K562 (cell line): ENCODE results near the gene ARHGEF10L. TPM values are rescaled to one million over a fixed set of nuclear protein-coding genes. Genes with fewer than 3 reads are reported as not detected.

Experiments used
- ATAC-seq: fragments of 200-7000 bp; cut with Tn5 transposase; 3 replicates; pipeline ENCODE4 v1.9.1; 2020; ENCODE audit warnings: moderate library complexity
- BruUV-seq: library from RNA; stranded (reverse); fragments of 400-500 nt; replicated peaks from 2 replicates; lab custom pipeline; 2021; lab: Mats Ljungman, UMichigan
- CTCF ChIA-PET: fragments of 300-600 bp; formaldehyde crosslinking; extraction: SDS; loops from one replicate; lab custom pipeline; 2021; ENCODE audit warnings: low intra/inter-chr PET ratio; lab: Yijun Ruan, JAX
- POLR2A ChIA-PET: fragments of 300-600, 350-650 bp; sonication (Branson Sonifier 250); formaldehyde crosslinking; extraction: SDS; loops from one replicate; lab custom pipeline; 2021; ENCODE audit warnings: antibody characterized with exemption, inconsistent platforms; lab: Yijun Ruan, JAX
- DNase-seq, 4 experiments: peaks; one replicate each; pipeline versions ENCODE4 v3.0.0 to v3.0.0-alpha.2; 2011 to 2018; ENCODE audit warnings: low spot score in 3 of 4, mixed read lengths in 3 of 4; ENCODE audit errors: extremely low read depth in 1 of 4
- FAIRE-seq: peaks from 2 replicates; lab custom pipeline; 2011; peaks lifted over from hg19 to GRCh38; lab: Jason Lieb, UNC
- H2AFZ ChIP-seq: 2 replicates; pipeline ENCODE4 v1.6.0; 2011; ENCODE audit warnings: low read depth, low read length, control low read depth, inconsistent platforms
- H3K27ac ChIP-seq: fragments of 200-600 bp; 3 replicates; pipeline ENCODE4 v1.8.0; 2011; ENCODE audit warnings: low read depth, mild to moderate bottlenecking, control low read depth, inconsistent platforms, low read length, moderate library complexity, mixed read lengths; ENCODE audit errors: extremely low read depth
- H3K27me3 ChIP-seq, 2 experiments: fragments of 300-600 bp in 1 of 2; 2 replicates in 1 of 2; 3 replicates in 1 of 2; pipeline versions ENCODE4 v1.6.0 to v1.8.0; 2011; ENCODE audit warnings: inconsistent platforms in 2 of 2, low read length in 2 of 2, mild to moderate bottlenecking in 1 of 2, mixed read lengths in 1 of 2, moderate library complexity in 1 of 2; ENCODE audit not compliant: control insufficient read depth in 2 of 2, insufficient read depth in 2 of 2
- H3K36me3 ChIP-seq: fragments of 300-600 bp; 3 replicates; pipeline ENCODE4 v1.8.0; 2011; ENCODE audit warnings: mild to moderate bottlenecking, low read length, inconsistent platforms; ENCODE audit not compliant: control insufficient read depth, insufficient read depth
- H3K4me1 ChIP-seq, 2 experiments: fragments of 200-600 bp in 1 of 2; replicated peaks in 1 of 2; 2 replicates in 1 of 2; 3 replicates in 1 of 2; pipeline versions ENCODE4 v1.5.1 to v1.8.0; 2011; ENCODE audit warnings: inconsistent platforms in 2 of 2, low read length in 2 of 2, mild to moderate bottlenecking in 1 of 2, mixed read lengths in 1 of 2, moderate library complexity in 1 of 2; ENCODE audit not compliant: control insufficient read depth in 2 of 2, insufficient read depth in 2 of 2
- H3K4me2 ChIP-seq: 2 replicates; pipeline ENCODE4 v1.6.1; 2011; ENCODE audit warnings: low read length, control low read depth, inconsistent platforms, mixed read lengths; ENCODE audit not compliant: insufficient read depth
- H3K4me3 ChIP-seq: fragments of 200-600 bp; sonication (generic), shearing (Covaris generic); 2 replicates; pipeline ENCODE4 v1.5.1; 2016; ENCODE audit warnings: control low read depth, inconsistent platforms
- H3K79me2 ChIP-seq: fragments of 200-600 bp; 3 replicates; pipeline ENCODE4 v1.8.0; 2011; ENCODE audit warnings: low read length, inconsistent platforms; ENCODE audit not compliant: control insufficient read depth, insufficient read depth
- H3K9ac ChIP-seq, 2 experiments: 2 replicates each; pipeline versions ENCODE4 v1.6.0 to v1.6.1; 2011; ENCODE audit warnings: low read depth in 2 of 2, low read length in 2 of 2, control low read depth in 1 of 2, inconsistent platforms in 1 of 2, mild to moderate bottlenecking in 1 of 2, mixed read lengths in 1 of 2; ENCODE audit not compliant: insufficient read depth in 1 of 2
- H3K9me1 ChIP-seq: one replicate; pipeline ENCODE4 v1.6.0; 2011; ENCODE audit warnings: inconsistent platforms, mild to moderate bottlenecking, low read length, moderate library complexity; ENCODE audit not compliant: control insufficient read depth, insufficient read depth
- H3K9me3 ChIP-seq: replicated peaks from 2 replicates; pipeline ENCODE4 v1.5.1; 2011; ENCODE audit warnings: low read depth, low read length, inconsistent platforms; ENCODE audit not compliant: control insufficient read depth, insufficient read depth
- H4K20me1 ChIP-seq: replicated peaks from 2 replicates; pipeline ENCODE4 v1.6.1; 2011; ENCODE audit warnings: low read length, inconsistent platforms, mixed read lengths; ENCODE audit not compliant: control insufficient read depth, insufficient read depth
- AFF4 ChIP-seq: sonication (generic); formaldehyde crosslinking; IDR thresholded peaks from 2 replicates; pipeline ENCODE4 v1.8.0; 2023; ENCODE audit warnings: mild to moderate bottlenecking, missing genetic modification reagents
- ELF1 ChIP-seq: fragments of 200-800 bp; sonication (Bioruptor generic); IDR thresholded peaks from 2 replicates; pipeline ENCODE4 v1.6.1; 2016; ENCODE audit warnings: missing genetic modification characterization, missing compliant biosample characterization
- GTF2E2 ChIP-seq: fragments of 200-800 bp; sonication (Bioruptor generic); IDR thresholded peaks from 2 replicates; pipeline ENCODE4 v1.6.1; 2016; ENCODE audit warnings: missing genetic modification characterization, missing compliant biosample characterization
- HSF4 ChIP-seq: fragments of 250-450 bp; sonication (Bioruptor Pico); IDR thresholded peaks from 2 replicates; pipeline ENCODE4 v2.1.2; 2022; ENCODE audit warnings: mild to moderate bottlenecking, moderate library complexity, borderline replicate concordance
- RB1 ChIP-seq: fragments of 450-650 bp; IDR thresholded peaks from 2 replicates; pipeline ENCODE4 v1.6.1; 2017; ENCODE audit warnings: low read depth, mild to moderate bottlenecking
- SIRT6 ChIP-seq: IDR thresholded peaks from one replicate; pipeline ENCODE4 v1.6.1; 2012; ENCODE audit warnings: low read depth, mild to moderate bottlenecking, control low read depth, inconsistent platforms, low read length, moderate library complexity
- SNRNP70 ChIP-seq: fragments of 200-400 bp; formaldehyde crosslinking; optimal IDR thresholded peaks from 2 replicates; pipeline ENCODE3; 2017; ENCODE audit warnings: low read depth, low read length
- ZNF263 ChIP-seq: sonication (generic); formaldehyde crosslinking; IDR thresholded peaks from 2 replicates; pipeline ENCODE4 v1.8.0; 2022; ENCODE audit warnings: mild to moderate bottlenecking, missing genetic modification reagents, borderline replicate concordance
- ZNF431 ChIP-seq: sonication (generic); formaldehyde crosslinking; IDR thresholded peaks from 2 replicates; pipeline ENCODE4 v1.8.0; 2022; ENCODE audit warnings: mild to moderate bottlenecking, missing genetic modification reagents
- ZNF644 ChIP-seq: fragments of 200-800 bp; sonication (Bioruptor generic); IDR thresholded peaks from 2 replicates; pipeline ENCODE4 v1.6.1; 2016; ENCODE audit warnings: low read depth, missing genetic modification characterization, missing compliant biosample characterization
- ZNF830 ChIP-seq: fragments of 250-450 bp; sonication (Bioruptor Pico); IDR thresholded peaks from 2 replicates; pipeline ENCODE4 v1.5.0; 2021; ENCODE audit warnings: mild to moderate bottlenecking
- WGBS: fragments of 100-300 bp; shearing (Covaris generic); methylation state at CpG from one replicate; pipeline ENCODE4 v1.1.6; 2016; ENCODE audit warnings: low coverage, mixed read lengths; ENCODE audit not compliant: insufficient coverage; ENCODE audit errors: missing lambda C conversion rate; 5-methylcytosine and 5-hydroxymethylcytosine counted together
- in situ Hi-C: fragments of 300-500 bp; cut with MboI; formaldehyde crosslinking; loops from 4 replicates; pipeline ENCODE4 v1.15.0; 2018; ENCODE audit warnings: inconsistent platforms, mixed read lengths
- intact Hi-C: fragments of 100-400 bp; cut with micrococcal nuclease; formaldehyde crosslinking; loops from 2 replicates; pipeline ENCODE4 v1.14.2; 2022
- polyA plus RNA-seq, 8 experiments: library from polyadenylated mRNA; depleted of rRNA in 4 of 8; stranded (reverse) in 5 of 8; unstranded in 3 of 8; fragments of >200 nt; fragmentation: Nextera tagmentation in 2 of 8; fragmentation: Illumina TruSeq in 1 of 8; extraction: Ambion mirVana in 2 of 8; extraction: Trizol in 1 of 8; gene quantifications; 2 replicates each; pipeline versions ENCODE4 v1.2.1 to v1.2.3, GENCODE V29; 2011 to 2014; ENCODE audit warnings: inconsistent platforms in 1 of 8, missing spikeins in 1 of 8
- total RNA-seq, 7 experiments: library from RNA; depleted of rRNA in 6 of 7; stranded (reverse); fragments of >200 nt in 6 of 7; fragmentation: Illumina TruSeq in 2 of 7; extraction: Trizol in 2 of 7; gene quantifications; 2 replicates each; pipeline versions ENCODE4 v1.2.1 to v1.2.3, GENCODE V29; 2011 to 2021; ENCODE audit warnings: low replicate concordance in 1 of 7
- TF ChIP-seq, protein P1 (sequence below): fragments of 450-650 bp; formaldehyde crosslinking; IDR thresholded peaks from 2 replicates; pipeline ENCODE4 v1.4.0; 2020; ENCODE audit warnings: mild to moderate bottlenecking

The ARHGEF10L gene
- total and polyA plus RNA-seq, 9 of the 15 experiments (the other 6 are each of a cell fraction or from before 2014, with no cell fraction given) = 0.09 to 0.13 TPM; not detected in 7

DNA sequence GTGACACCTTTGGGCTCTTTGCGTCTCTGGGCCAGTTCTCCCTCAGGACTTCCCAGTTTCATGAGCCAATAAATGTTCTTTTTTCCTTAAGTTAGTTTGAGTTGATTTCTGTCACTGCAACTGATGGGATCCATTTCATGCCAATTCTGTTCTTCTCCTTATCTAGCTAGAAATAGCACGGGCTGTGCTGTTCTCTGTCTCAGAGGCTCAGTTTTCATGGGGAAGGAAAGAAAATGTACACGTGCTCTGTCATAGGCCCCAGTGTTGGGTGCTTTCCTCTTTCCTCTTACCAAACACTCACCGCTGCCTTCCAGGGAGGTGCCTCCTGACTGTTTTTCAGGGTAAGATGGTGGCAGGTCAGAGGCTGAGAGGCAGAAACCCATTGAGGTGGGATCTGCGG lies 172.4 kb downstream of the ARHGEF10L start (continued):
- no peak for TF ChIP-seq ZNF830 (CRISPR knock-in tag)
- TF ChIP-seq, all 486 proteins: peak for 0

GRCh38 chr1:17713993-17714392 lies 174.5 kb downstream of the ARHGEF10L start:
- FAIRE-seq (no peak), ATAC-seq (no peak), DNase-seq (no peak)
- no peak overlapping the region for H3K4me2 ChIP-seq
- WGBS = 1% methylated on average over 5 of the region's 5 CpGs
- no peaks in the 10 kb centered on the region for H3K4me1 ChIP-seq
- no peaks in the 10 kb centered on the region for H3K36me3 ChIP-seq
- ChIA-PET CTCF (no interaction called here), POLR2A (interaction anchor here (0.6 to 1.6 kb wide), 3 partner anchors 11 to 24 kb away, joined by 3 to 6 read pairs (median 4); no protein-coding TSS in a partner anchor)
- H3K27me3 ChIP-seq = peaks cover 13 to 44% of the 10 kb centered on the region in 2 experiments; a peak in 3 of 5 replicates
- no peak overlapping the region for H3K4me3 ChIP-seq
- no peaks in the 10 kb centered on the region for H3K9me1 ChIP-seq
- no peak overlapping the region for H3K9ac ChIP-seq
- no peak overlapping the region for H3K27ac ChIP-seq
- in situ Hi-C loops = no loop called here
- no peaks in the 10 kb centered on the region for H3K9me3 ChIP-seq
- intact Hi-C loops = no loop called here
- no TSS peak for BruUV-seq
- H4K20me1 ChIP-seq = peaks cover 3% of the 10 kb centered on the region; the same call in 1 of the 2 replicates
- no peak for TF ChIP-seq ZNF644 (tag)
- TF ChIP-seq AFF4 (CRISPR knock-in tag) = no peak
- no peak for TF ChIP-seq ZNF431
- TF ChIP-seq RB1 = no peak
- TF ChIP-seq, protein P1, sequence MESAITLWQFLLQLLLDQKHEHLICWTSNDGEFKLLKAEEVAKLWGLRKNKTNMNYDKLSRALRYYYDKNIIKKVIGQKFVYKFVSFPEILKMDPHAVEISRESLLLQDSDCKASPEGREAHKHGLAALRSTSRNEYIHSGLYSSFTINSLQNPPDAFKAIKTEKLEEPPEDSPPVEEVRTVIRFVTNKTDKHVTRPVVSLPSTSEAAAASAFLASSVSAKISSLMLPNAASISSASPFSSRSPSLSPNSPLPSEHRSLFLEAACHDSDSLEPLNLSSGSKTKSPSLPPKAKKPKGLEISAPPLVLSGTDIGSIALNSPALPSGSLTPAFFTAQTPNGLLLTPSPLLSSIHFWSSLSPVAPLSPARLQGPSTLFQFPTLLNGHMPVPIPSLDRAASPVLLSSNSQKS (CRISPR knock-in tag) = no peak
- no peak for TF ChIP-seq HSF4 (CRISPR knock-in tag)
- TF ChIP-seq GTF2E2 (tag) = no peak
- no peak for TF ChIP-seq SNRNP70
- TF ChIP-seq ELF1 (tag) = no peak
- TF ChIP-seq ZNF263 = no peak
- TF ChIP-seq SIRT6 = no peak
- H2AFZ ChIP-seq = no peak overlapping the region
- H3K79me2 ChIP-seq = no peaks in the 10 kb centered on the region
